ENCODE results near the gene CD48.

The CD48 gene

GRCh38 chr1:160711602-160712311 is at the start of gene CD48:
TSS of gene CD48 (minus strand) at chr1:160711822. CDS start at chr1:160711763, 59 bp downstream.
- DNase-seq: no peak

GRCh38 chr1:160761046-160761445 is 49.4 kb upstream of the CD48 start:
- DNase-seq: no peak

GRCh38 chr1:160759740-160760139 is 48.1 kb upstream of the CD48 start:
- DNase-seq: no peak

- DNase-seq: no peak
These were observed 46.9 kb upstream of the CD48 start for GRCh38 chr1:160758521-160758920.

- DNase-seq: no peak
These were observed 45.2 kb upstream of the CD48 start for GRCh38 chr1:160756849-160757201.

- DNase-seq: no peak
These were observed 44.6 kb upstream of the CD48 start for GRCh38 chr1:160755911-160756848.

- no peak for DNase-seq
These were observed 43.8 kb upstream of the CD48 start for GRCh38 chr1:160755461-160755860.

GRCh38 chr1:160753594-160753993 is 42.0 kb upstream of the CD48 start:
- no peak for DNase-seq

GRCh38 chr1:160752924-160753323 is 41.3 kb upstream of the CD48 start:
- no peak for DNase-seq

- DNase-seq: no peak
These were observed 40.8 kb upstream of the CD48 start for GRCh38 chr1:160752406-160752805.

GRCh38 chr1:160750608-160751007 is 39.0 kb upstream of the CD48 start:
- no peak for DNase-seq

- no peak for DNase-seq
These were observed 37.3 kb upstream of the CD48 start for GRCh38 chr1:160748878-160749269.

GRCh38 chr1:160748181-160748877 is 36.7 kb upstream of the CD48 start:
- no peak for DNase-seq

- no peak for DNase-seq
These were observed 36.1 kb upstream of the CD48 start for GRCh38 chr1:160747717-160748116.

- DNase-seq: no peak
These were observed 35.3 kb upstream of the CD48 start for GRCh38 chr1:160746836-160747500.

- no peak for DNase-seq
These were observed 33.9 kb upstream of the CD48 start for GRCh38 chr1:160745551-160745950.

- no peak for DNase-seq
These were observed 33.4 kb upstream of the CD48 start for GRCh38 chr1:160744852-160745520.

GRCh38 chr1:160744199-160744851 is 32.7 kb upstream of the CD48 start:
- DNase-seq: no peak

GRCh38 chr1:160743266-160743665 is 31.6 kb upstream of the CD48 start:
- no peak for DNase-seq

GRCh38 chr1:160742428-160743127 is 31.0 kb upstream of the CD48 start:
- DNase-seq: no peak

Data from NCI-H1417 (cell line).